Astrocyte (in vitro differentiated cells and primary cell): ENCODE data around the gene NUCB2. TPM values are rescaled to one million over a fixed set of nuclear protein-coding genes. Genes with fewer than 3 reads are reported as not detected.

Experiments
- DNase-seq: peaks from one replicate; pipeline ENCODE4 v3.0.0-alpha.2; 2010; ENCODE audit warnings: low read depth
- FAIRE-seq: peaks from 2 replicates; lab custom pipeline; 2011; peaks lifted over from hg19 to GRCh38; lab: Jason Lieb, UNC
- H2AFZ ChIP-seq: 2 replicates; pipeline ENCODE4 v1.6.0; 2012; ENCODE audit warnings: low read depth, low read length, inconsistent platforms
- H3K27ac ChIP-seq: 2 replicates; pipeline ENCODE4 v1.5.1; 2011; ENCODE audit warnings: low read depth, low read length, inconsistent platforms
- H3K27me3 ChIP-seq: 2 replicates; pipeline ENCODE4 v1.6.0; 2011; ENCODE audit warnings: low read length, inconsistent platforms; ENCODE audit not compliant: insufficient read depth
- H3K36me3 ChIP-seq: 2 replicates; pipeline ENCODE4 v1.5.1; 2011; ENCODE audit warnings: low read length, inconsistent platforms; ENCODE audit not compliant: insufficient read depth
- H3K4me1 ChIP-seq: 2 replicates; pipeline ENCODE4 v1.5.1; 2011; ENCODE audit warnings: low read length, inconsistent platforms; ENCODE audit not compliant: insufficient read depth
- H3K4me2 ChIP-seq: 2 replicates; pipeline ENCODE4 v1.6.0; 2012; ENCODE audit warnings: low read length, inconsistent platforms
- H3K4me3 ChIP-seq: 2 replicates; pipeline ENCODE4 v1.5.1; 2011; ENCODE audit warnings: low read depth, mild to moderate bottlenecking, low read length, inconsistent platforms; ENCODE audit not compliant: insufficient read depth
- H3K79me2 ChIP-seq: 2 replicates; pipeline ENCODE4 v1.6.0; 2012; ENCODE audit warnings: mild to moderate bottlenecking, low read length, inconsistent platforms; ENCODE audit not compliant: insufficient read depth
- H3K9ac ChIP-seq: 2 replicates; pipeline ENCODE4 v1.6.0; 2012; ENCODE audit warnings: mild to moderate bottlenecking, low read length, inconsistent platforms
- H3K9me3 ChIP-seq: 2 replicates; pipeline ENCODE4 v1.5.1; 2012; ENCODE audit warnings: low read depth, mild to moderate bottlenecking, low read length, inconsistent platforms; ENCODE audit not compliant: insufficient read depth
- H4K20me1 ChIP-seq: 2 replicates; pipeline ENCODE4 v1.6.0; 2012; ENCODE audit warnings: low read length, inconsistent platforms; ENCODE audit not compliant: insufficient read depth
- H3K27ac Mint-ChIP-seq: one replicate; pipeline ENCODE4 v1.8.0; 2021; ENCODE audit warnings: mild to moderate bottlenecking, mixed read lengths; ENCODE audit not compliant: unreplicated experiment
- H3K27me3 Mint-ChIP-seq: one replicate; pipeline ENCODE4 v1.8.0; 2021; ENCODE audit warnings: low read depth, mixed read lengths; ENCODE audit not compliant: unreplicated experiment
- H3K36me3 Mint-ChIP-seq: one replicate; pipeline ENCODE4 v1.8.0; 2021; ENCODE audit warnings: low read depth, mixed read lengths; ENCODE audit not compliant: unreplicated experiment
- H3K4me1 Mint-ChIP-seq: one replicate; pipeline ENCODE4 v1.8.0; 2021; ENCODE audit warnings: low read depth, mixed read lengths; ENCODE audit not compliant: unreplicated experiment
- H3K4me3 Mint-ChIP-seq: one replicate; pipeline ENCODE4 v1.8.0; 2021; ENCODE audit warnings: mild to moderate bottlenecking, moderate library complexity, mixed read lengths; ENCODE audit not compliant: unreplicated experiment
- H3K9me3 Mint-ChIP-seq: one replicate; pipeline ENCODE4 v1.8.0; 2021; ENCODE audit warnings: mild to moderate bottlenecking, mixed read lengths; ENCODE audit not compliant: unreplicated experiment
- EZH2 ChIP-seq: IDR thresholded peaks from 2 replicates; pipeline ENCODE4 v1.6.1; 2012; ENCODE audit warnings: mild to moderate bottlenecking, low read length, inconsistent platforms; ENCODE audit not compliant: insufficient read depth
- total RNA-seq: library from RNA; stranded (reverse); gene quantifications from 2 replicates; pipeline ENCODE4 v1.2.1, GENCODE V29; 2021
- TF ChIP-seq, protein P1 (sequence below): IDR thresholded peaks from 2 replicates; pipeline ENCODE4 v1.5.1; 2011; ENCODE audit warnings: low read depth, mild to moderate bottlenecking, inconsistent platforms, low read length, moderate library complexity; ENCODE audit not compliant: insufficient read depth

Gene NUCB2
- total RNA-seq, 1 donor from 2014 or later = 71.2 TPM

DNA sequence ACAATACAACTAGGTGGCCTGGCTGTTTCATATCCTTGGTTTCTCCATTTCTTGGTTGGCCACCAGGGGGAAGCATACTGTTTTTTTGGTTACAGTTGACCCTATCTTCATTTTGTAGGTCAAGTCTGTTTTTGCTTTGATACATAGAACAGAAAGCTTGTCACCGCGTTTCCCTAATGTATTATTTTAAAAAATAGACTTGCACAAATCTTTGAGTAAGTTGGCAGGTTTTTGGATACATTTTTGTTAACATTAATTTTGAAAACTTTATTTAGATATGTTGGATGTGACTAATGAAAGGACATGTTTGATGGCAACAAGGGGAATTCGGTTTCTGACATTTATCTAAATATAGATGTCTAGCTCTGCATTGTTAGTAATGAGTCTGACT lies 78.1 kb downstream of the NUCB2 start:
- Histone ChIP-seq H3K9me3 (no peaks in the 10 kb centered on the region), H3K4me2 (peak overlapping the region; percentile 93), H4K20me1 (no peaks in the 10 kb centered on the region), H3K4me3 (no peak overlapping the region), H3K27ac (no peak overlapping the region), H3K36me3 (no peaks in the 10 kb centered on the region), H3K9ac (no peak overlapping the region), H3K27me3 (no peaks in the 10 kb centered on the region), H3K4me1 (peaks cover 20% of the 10 kb centered on the region), H3K79me2 (no peaks in the 10 kb centered on the region), H2AFZ (no peak overlapping the region)
- no peak overlapping the region for H3K27ac Mint-ChIP-seq
- H3K4me1 Mint-ChIP-seq = peaks cover 5% of the 10 kb centered on the region
- FAIRE-seq (no peak), DNase-seq (peak; percentile 39)
- no peak for TF ChIP-seq EZH2
- TF ChIP-seq, protein P1, sequence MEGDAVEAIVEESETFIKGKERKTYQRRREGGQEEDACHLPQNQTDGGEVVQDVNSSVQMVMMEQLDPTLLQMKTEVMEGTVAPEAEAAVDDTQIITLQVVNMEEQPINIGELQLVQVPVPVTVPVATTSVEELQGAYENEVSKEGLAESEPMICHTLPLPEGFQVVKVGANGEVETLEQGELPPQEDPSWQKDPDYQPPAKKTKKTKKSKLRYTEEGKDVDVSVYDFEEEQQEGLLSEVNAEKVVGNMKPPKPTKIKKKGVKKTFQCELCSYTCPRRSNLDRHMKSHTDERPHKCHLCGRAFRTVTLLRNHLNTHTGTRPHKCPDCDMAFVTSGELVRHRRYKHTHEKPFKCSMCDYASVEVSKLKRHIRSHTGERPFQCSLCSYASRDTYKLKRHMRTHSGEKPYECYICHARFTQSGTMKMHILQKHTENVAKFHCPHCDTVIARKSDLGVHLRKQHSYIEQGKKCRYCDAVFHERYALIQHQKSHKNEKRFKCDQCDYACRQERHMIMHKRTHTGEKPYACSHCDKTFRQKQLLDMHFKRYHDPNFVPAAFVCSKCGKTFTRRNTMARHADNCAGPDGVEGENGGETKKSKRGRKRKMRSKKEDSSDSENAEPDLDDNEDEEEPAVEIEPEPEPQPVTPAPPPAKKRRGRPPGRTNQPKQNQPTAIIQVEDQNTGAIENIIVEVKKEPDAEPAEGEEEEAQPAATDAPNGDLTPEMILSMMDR = peak; percentile 59
- peaks cover 8% of the 10 kb centered on the region for H3K36me3 Mint-ChIP-seq
- peak overlapping the region; percentile 85 for H3K4me3 Mint-ChIP-seq
- H3K27me3 Mint-ChIP-seq = peaks cover 16% of the 10 kb centered on the region
- peaks cover 3% of the 10 kb centered on the region for H3K9me3 Mint-ChIP-seq

DNA sequence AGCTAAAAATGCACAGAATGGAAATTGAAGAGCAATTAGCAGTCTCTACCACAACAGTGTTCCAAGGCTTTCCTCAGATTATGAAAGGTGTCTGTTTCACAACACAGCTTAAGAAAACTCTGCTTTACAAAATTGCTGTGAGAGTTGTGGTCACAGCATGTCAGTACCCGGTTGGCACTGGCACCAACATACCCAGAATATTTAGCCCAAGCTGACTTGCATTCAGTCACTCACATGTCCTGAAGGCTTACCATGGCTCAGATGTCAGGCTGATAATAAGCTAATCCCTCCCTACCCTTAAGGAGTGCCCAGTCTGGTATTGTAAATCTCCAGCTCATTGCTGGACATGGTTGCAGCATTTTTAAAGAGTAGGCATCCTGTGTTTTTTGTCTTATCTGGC lies 90.0 kb downstream of the NUCB2 start:
- Mint-ChIP-seq H3K4me1 (peaks cover 3% of the 10 kb centered on the region), H3K27me3 (peaks cover 2% of the 10 kb centered on the region), H3K36me3 (peaks cover 36% of the 10 kb centered on the region), H3K4me3 (no peak overlapping the region), H3K9me3 (peaks cover 41% of the 10 kb centered on the region), H3K27ac (no peak overlapping the region)
- Histone ChIP-seq H3K27ac (no peak overlapping the region), H3K27me3 (no peaks in the 10 kb centered on the region), H3K36me3 (peaks cover 4% of the 10 kb centered on the region), H3K9me3 (peaks cover 25% of the 10 kb centered on the region), H2AFZ (no peak overlapping the region), H3K9ac (no peak overlapping the region), H3K4me3 (no peak overlapping the region), H3K79me2 (no peaks in the 10 kb centered on the region), H3K4me1 (no peaks in the 10 kb centered on the region), H4K20me1 (no peaks in the 10 kb centered on the region), H3K4me2 (no peak overlapping the region)
- FAIRE-seq (no peak), DNase-seq (no peak)
- TF ChIP-seq, protein P1 = no peak
- no peak for TF ChIP-seq EZH2

DNA sequence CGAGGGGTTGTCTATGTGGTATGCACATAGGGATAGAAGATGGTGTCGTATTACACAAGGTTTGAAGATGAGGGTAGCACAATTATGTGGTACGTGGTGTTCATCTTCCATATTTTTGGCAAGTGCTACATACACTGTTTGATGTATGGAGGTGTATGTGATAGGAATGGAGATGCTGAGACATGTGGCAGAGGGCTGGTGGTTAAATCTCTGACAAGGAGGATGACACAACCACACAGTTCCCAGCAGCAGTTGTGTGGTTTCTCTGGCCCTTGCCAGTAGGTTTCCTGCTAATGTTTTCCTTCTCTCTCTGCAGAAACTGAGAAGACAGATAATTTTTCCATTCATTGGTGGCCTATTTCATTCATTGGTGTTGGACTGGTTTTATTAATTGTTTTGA lies 92.0 kb downstream of the NUCB2 start:
- H3K9me3 ChIP-seq = peaks cover 41% of the 10 kb centered on the region
- H3K9me3 Mint-ChIP-seq = peaks cover 57% of the 10 kb centered on the region
- TF ChIP-seq, protein P1 = no peak
- no peak for TF ChIP-seq EZH2

More for the DNA sequence above, 92.0 kb downstream of the NUCB2 start:
- peaks cover 4% of the 10 kb centered on the region for H3K36me3 ChIP-seq
- H3K9ac ChIP-seq = no peak overlapping the region
- H3K4me3 ChIP-seq = no peak overlapping the region
- H3K4me2 ChIP-seq = no peak overlapping the region
- no peaks in the 10 kb centered on the region for H3K4me1 ChIP-seq
- FAIRE-seq (no peak), DNase-seq (no peak)
- Mint-ChIP-seq H3K27ac (no peak overlapping the region), H3K4me3 (no peak overlapping the region), H3K4me1 (peaks cover 3% of the 10 kb centered on the region), H3K27me3 (peaks cover 2% of the 10 kb centered on the region), H3K36me3 (peaks cover 55% of the 10 kb centered on the region)
- H3K79me2 ChIP-seq = no peaks in the 10 kb centered on the region
- no peaks in the 10 kb centered on the region for H4K20me1 ChIP-seq
- no peak overlapping the region for H2AFZ ChIP-seq
- no peaks in the 10 kb centered on the region for H3K27me3 ChIP-seq
- no peak overlapping the region for H3K27ac ChIP-seq
